Measurements from ENCODE around the gene THAP8. TPM values are rescaled to one million over a fixed set of nuclear protein-coding genes. Genes with fewer than 3 reads are reported as not detected.

The THAP8 gene
- total RNA-seq, 6 experiments from 2014 or later: 5.2 to 6.4 (median 5.5) TPM

GRCh38 chr19:36090910-36091695 is 37.0 kb upstream of the THAP8 start:
- no peak for TF ChIP-seq CTCF (IDR thresholded peaks at IDR 0.05)
- H3K9me3 Mint-ChIP-seq: no peaks in the 10 kb centered on the region
- H3K27ac Mint-ChIP-seq: no peak overlapping the region
- H3K4me3 Mint-ChIP-seq: no peak overlapping the region
- H3K27me3 Mint-ChIP-seq (ENCODE audit: insufficient read depth): no peaks in the 10 kb centered on the region; the same call in none of the 2 replicates
- no peak for DNase-seq
- H3K4me1 Mint-ChIP-seq (ENCODE audit: low read depth): no peaks in the 10 kb centered on the region
- peaks cover 20% of the 10 kb centered on the region for H3K36me3 Mint-ChIP-seq (ENCODE audit: low read depth)

- DNase-seq: no peak
- no peaks in the 10 kb centered on the region for H3K9me3 Mint-ChIP-seq
- H3K27me3 Mint-ChIP-seq (ENCODE audit: insufficient read depth): no peaks in the 10 kb centered on the region; the same call in none of the 2 replicates
- no peak overlapping the region for H3K4me3 Mint-ChIP-seq
- no peaks in the 10 kb centered on the region for H3K4me1 Mint-ChIP-seq (ENCODE audit: low read depth)
- no peak overlapping the region for H3K27ac Mint-ChIP-seq
- peaks cover 27% of the 10 kb centered on the region for H3K36me3 Mint-ChIP-seq (ENCODE audit: low read depth)
- TF ChIP-seq CTCF (IDR thresholded peaks at IDR 0.05): no peak
Observed at GRCh38 chr19:36089847-36090246, 35.8 kb upstream of the THAP8 start.

- no peak for TF ChIP-seq CTCF (IDR thresholded peaks at IDR 0.05)
- Mint-ChIP-seq H3K27ac (no peak overlapping the region), H3K4me1 (ENCODE audit: low read depth) (no peaks in the 10 kb centered on the region), H3K9me3 (no peaks in the 10 kb centered on the region), H3K36me3 (ENCODE audit: low read depth) (peaks cover 43% of the 10 kb centered on the region), H3K27me3 (ENCODE audit: insufficient read depth) (no peaks in the 10 kb centered on the region; the same call in none of the 2 replicates), H3K4me3 (no peak overlapping the region)
- DNase-seq: no peak
Observed at GRCh38 chr19:36086326-36086725, 32.2 kb upstream of the THAP8 start.

- H3K36me3 Mint-ChIP-seq (ENCODE audit: low read depth): peaks cover 49% of the 10 kb centered on the region
- H3K27ac Mint-ChIP-seq: no peak overlapping the region
- TF ChIP-seq CTCF (IDR thresholded peaks at IDR 0.05): no peak
- H3K4me3 Mint-ChIP-seq: no peak overlapping the region
- DNase-seq: no peak
- no peaks in the 10 kb centered on the region for H3K4me1 Mint-ChIP-seq (ENCODE audit: low read depth)
- H3K27me3 Mint-ChIP-seq (ENCODE audit: insufficient read depth): no peaks in the 10 kb centered on the region; the same call in none of the 2 replicates
- H3K9me3 Mint-ChIP-seq: no peaks in the 10 kb centered on the region
Observed at GRCh38 chr19:36084231-36085009, 30.3 kb upstream of the THAP8 start.

GRCh38 chr19:36082916-36083315 is 28.8 kb upstream of the THAP8 start:
- Mint-ChIP-seq H3K9me3 (no peaks in the 10 kb centered on the region), H3K4me1 (ENCODE audit: low read depth) (no peaks in the 10 kb centered on the region), H3K27me3 (ENCODE audit: insufficient read depth) (no peaks in the 10 kb centered on the region), H3K36me3 (ENCODE audit: low read depth) (peaks cover 51% of the 10 kb centered on the region), H3K27ac (no peak overlapping the region), H3K4me3 (no peak overlapping the region)
- no peak for DNase-seq
- no peak for TF ChIP-seq CTCF (IDR thresholded peaks at IDR 0.05)

Data from HFFc6 (cell line).